ENCODE data around the gene TOX2.

DNA sequence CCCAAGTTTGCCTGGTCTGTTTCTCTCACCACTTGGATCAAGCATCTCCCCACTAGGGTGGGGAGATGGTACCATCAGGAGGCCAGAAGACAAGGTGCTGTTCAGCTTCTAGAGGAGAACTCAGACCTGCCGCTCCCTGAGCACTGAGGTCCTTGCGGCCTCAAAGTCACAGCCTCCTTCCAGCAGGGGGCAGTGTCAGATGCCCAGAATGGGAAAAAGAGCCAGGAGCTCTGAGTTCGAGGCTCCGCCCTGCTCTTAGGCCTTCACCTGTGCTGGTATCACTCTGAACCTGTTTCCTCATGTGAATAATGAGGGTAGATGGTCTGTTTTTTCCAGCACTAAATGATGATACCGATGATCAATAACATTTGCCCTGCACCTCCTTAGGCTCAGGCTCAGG is 68.7 kb downstream of the TOX2 start:
- TF ChIP-seq POLR2A (IDR thresholded peaks at IDR 0.05; ENCODE audit: extremely low read depth, insufficient read length) (no peak), CTCF (IDR thresholded peaks at IDR 0.05; ENCODE audit: low read depth, low read length) (peak; percentile 52), MYC (IDR thresholded peaks at IDR 0.05; ENCODE audit: low read depth, low read length) (no peak)
- TF ChIP-seq, protein P1, sequence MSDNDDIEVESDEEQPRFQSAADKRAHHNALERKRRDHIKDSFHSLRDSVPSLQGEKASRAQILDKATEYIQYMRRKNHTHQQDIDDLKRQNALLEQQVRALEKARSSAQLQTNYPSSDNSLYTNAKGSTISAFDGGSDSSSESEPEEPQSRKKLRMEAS (IDR thresholded peaks at IDR 0.05; ENCODE audit: low read depth, low read length) = no peak
